Right lobe of liver (tissue), 4 donors: ENCODE measurements around the gene TNNC1.

Experiments used
- POLR2A ChIP-seq: fragments of 450-650 bp; IDR thresholded peaks from one replicate; pipeline ENCODE4 v1.6.1; 2017; ENCODE audit warnings: antibody characterized with exemption, mild to moderate bottlenecking
- TF ChIP-seq, protein P1 (sequence below), 4 donors: fragments of 200-600 bp in 3 of 4; fragments of 450-650 bp in 1 of 4; IDR thresholded peaks; one replicate each; pipeline versions ENCODE4 v1.5.1 to v1.8.0; 2016 to 2022; ENCODE audit warnings: antibody characterized with exemption in 4 of 4, mild to moderate bottlenecking in 2 of 4
- donor health status: DM: no; HTN: no; CAD: no.
- donor health status: DM: no; HTN: no; CAD: no.
- donor health status: DM: no; HTN: yes; CAD: no.

GRCh38 chr3:52480768-52481715 lies 27.2 kb upstream of the TNNC1 start:
- TF ChIP-seq, protein P1, sequence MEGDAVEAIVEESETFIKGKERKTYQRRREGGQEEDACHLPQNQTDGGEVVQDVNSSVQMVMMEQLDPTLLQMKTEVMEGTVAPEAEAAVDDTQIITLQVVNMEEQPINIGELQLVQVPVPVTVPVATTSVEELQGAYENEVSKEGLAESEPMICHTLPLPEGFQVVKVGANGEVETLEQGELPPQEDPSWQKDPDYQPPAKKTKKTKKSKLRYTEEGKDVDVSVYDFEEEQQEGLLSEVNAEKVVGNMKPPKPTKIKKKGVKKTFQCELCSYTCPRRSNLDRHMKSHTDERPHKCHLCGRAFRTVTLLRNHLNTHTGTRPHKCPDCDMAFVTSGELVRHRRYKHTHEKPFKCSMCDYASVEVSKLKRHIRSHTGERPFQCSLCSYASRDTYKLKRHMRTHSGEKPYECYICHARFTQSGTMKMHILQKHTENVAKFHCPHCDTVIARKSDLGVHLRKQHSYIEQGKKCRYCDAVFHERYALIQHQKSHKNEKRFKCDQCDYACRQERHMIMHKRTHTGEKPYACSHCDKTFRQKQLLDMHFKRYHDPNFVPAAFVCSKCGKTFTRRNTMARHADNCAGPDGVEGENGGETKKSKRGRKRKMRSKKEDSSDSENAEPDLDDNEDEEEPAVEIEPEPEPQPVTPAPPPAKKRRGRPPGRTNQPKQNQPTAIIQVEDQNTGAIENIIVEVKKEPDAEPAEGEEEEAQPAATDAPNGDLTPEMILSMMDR (IDR thresholded peaks at IDR 0.05) = no peak
- TF ChIP-seq POLR2A = no peak
